Renal pelvis (tissue), 4 donors: ENCODE results near the gene TRAF5. TPM values are rescaled to one million over a fixed set of nuclear protein-coding genes. Genes with fewer than 3 reads are reported as not detected.
"Not testable (repeated sequence)": the region's sequence is repeated elsewhere in the genome, so short reads cannot be mapped to it uniquely, and the experiment has no call there.

Experiments
- DNase-seq: peaks from one replicate; pipeline ENCODE4 v3.0.0-alpha.2; 2013
- polyA plus RNA-seq, 3 donors: library from polyadenylated mRNA; unstranded; fragments of 120-200 nt; gene quantifications; one replicate each; pipeline ENCODE4 v1.2.1, GENCODE V29; 2013; ENCODE audit not compliant: insufficient read length in 3 of 3

Gene TRAF5
- polyA plus RNA-seq, 3 donors: 10.9 to 24.1 (median 22.5) TPM

DNA sequence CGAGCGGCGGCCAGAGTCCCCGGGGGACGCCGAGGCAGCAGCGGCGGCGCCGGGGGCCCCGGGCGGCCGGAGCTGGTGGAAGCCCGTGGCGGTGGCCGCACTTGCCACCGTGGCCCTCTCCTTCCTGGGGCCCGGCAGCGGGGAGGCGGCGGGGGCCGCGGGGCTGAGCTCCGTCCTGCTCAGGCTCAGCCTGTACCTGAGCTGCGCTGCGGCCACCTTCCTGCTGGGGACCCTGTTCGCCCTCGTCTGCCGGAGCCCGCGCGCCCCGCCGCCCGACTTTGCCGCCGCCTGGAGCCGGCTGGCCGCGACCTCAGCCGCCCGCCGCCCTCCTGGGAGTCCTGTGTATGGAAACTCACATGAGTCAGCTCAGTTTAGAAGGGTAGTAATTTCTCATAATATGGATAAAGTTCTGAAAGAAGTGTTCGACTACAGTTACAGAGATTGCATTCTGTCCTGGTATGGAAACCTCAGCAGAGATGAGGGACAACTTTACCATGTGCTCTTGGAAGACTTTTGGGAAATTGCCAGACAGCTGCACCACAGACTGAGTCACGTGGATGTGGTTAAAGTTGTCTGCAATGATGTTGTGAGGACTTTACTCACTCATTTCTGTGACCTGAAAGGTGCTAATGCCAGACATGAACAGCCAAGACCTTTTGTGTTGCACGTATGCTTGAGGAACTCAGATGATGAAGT lies 90.1 kb downstream of the TRAF5 start:
- DNase-seq: not testable (repeated sequence)

DNA sequence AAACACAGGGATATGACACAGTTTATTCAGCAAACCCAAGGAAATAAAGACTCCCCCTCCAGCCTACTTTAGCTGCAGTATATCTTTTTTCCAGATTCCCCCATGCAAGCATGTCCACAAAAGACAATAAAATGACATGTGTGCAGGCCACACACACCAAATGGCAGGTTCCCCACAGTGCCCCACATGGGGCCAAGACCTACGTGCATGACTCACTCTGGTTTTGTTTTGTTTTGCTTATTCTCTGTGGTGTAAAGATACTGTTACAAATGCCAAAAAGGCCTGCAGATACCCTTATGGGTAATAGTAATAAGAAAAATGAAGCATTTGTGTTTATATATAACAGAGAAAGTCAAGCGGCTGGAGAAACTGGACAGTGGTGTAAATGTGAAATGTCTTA lies 93.8 kb downstream of the TRAF5 start:
- no peak for DNase-seq

DNA sequence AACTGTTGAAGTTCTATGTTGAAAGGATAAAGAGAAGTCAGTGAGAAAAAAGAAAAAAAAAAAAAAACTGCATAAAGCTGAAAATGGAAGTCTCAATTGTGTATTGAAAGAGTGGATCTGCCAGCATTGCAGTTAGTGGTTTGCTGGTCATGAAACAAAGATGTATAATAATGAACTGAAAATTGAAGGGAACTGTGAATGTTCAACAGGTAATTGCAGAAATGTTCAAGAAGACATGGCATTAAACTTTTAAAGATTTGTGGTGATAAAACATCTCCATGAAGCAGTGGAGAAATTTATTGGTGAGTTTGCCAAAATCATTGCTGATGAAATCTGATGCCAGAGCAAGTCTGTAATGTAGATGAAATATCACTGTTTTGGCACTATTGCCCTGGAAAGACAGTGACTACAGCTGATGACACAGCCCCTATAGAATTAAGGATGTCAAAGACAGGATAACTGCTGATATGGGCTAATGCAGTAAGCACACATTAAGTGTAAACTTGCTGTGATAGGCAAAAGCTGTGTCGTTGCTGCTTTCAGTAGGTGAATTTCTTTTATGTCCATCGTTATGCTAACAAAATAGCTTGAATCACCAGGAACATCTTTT lies 94.3 kb downstream of the TRAF5 start:
- no peak for DNase-seq

DNA sequence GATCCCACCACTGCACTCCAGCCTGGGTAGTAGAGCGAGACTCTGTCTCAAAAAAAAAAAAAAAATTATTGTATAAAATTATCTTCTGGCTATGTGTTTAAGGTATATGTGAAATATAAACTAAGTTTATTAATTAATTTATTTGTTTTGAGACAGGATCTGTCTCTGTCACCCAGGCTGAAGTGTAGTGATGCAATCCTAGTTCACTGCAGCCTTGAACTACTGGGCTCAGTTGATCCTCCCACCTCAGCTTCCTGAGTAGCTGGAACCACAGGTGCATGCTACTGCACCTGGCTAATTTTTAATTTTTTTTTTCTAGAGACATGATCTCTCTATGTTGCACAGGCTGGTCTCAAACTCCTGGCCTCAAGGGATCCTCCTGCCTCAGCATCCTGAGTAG lies 97.4 kb downstream of the TRAF5 start:
- DNase-seq: no peak

Other genes starting within 250 kb of the TRAF5 start
- under 1 TPM; 0.14 to 0.35 (median 0.28) TPM for gene KCNH1, start 192.7 kb upstream of the TRAF5 start, polyA plus RNA-seq
- gene RCOR3, start 67.5 kb upstream of the TRAF5 start, polyA plus RNA-seq: 100 to 1,000 TPM in 1 of 3 donors, 10 to 100 TPM in 2; 70.9 to 100 (median 91.5) TPM
- under 1 TPM; 0.22 to 0.57 (median 0.39) TPM for gene RD3, start 165.3 kb downstream of the TRAF5 start, polyA plus RNA-seq